ENCODE measurements around the gene FRAT1. TPM values are rescaled to one million over a fixed set of nuclear protein-coding genes. Genes with fewer than 3 reads are reported as not detected.

The FRAT1 gene
- total RNA-seq, 1 donor from 2014 or later: 4.1 TPM

DNA sequence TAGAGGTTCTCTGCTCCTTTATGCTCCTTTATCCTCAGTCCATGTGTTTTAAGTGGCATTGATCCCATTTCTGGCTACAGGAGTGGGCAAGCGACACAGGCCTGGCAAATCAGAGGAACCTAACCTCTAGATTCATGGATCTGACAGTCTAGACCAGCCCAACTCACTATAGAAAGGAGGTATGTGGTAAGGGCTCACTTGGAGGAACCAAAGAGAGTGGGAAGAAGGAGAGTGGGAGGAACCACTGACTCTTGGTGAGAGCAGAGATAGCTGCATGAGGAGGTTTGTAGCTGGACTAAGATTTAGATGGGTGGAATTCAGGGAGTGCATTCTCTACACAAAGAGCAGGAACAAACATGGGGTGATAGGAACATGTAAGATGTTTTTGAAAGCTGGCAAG, 11.6 kb upstream of the FRAT1 start:
- intact Hi-C loops (cut with micrococcal nuclease): no loop called here

DNA sequence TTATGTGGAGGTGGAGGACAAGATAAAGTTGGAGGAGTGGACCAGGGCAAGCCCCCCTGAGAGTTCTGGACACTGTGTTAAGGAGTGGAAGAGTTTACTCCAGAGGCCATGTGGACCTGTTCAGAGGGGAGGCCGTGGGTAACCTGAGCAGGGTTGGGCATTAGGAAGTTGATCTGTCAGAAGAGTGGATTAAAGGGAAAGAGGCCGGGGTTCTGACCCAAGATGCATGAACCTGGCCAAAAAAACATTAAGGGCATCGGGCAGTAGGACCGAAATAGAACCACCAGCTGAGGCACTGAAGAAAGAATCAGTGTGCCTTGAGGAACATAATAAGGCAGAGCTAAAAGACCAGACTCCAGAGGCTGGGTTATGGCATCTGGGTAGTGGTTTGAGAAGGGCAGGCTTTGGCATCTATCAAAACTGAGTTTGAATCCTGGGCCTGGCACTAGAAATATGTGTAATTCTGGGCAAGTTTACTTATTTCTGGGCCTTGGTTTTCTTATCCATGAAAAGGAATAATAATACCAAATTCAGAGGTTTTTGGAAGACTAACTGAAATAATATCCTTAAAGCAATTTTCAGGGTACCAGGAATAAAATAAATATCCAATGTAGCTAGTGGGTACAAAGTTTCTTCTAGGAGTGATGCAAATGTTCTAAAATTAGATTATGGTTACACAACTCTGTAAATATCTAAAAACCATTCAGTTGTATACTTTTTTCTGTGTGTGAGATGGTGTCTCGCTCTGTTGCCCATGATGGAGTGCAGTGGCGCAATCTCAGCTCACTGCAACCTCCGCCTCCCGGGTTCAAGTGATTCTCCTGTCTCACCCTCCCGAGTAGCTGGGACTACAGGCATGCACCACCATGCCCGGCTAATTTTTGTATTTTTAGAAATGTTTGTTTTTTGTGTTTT, 10.9 kb upstream of the FRAT1 start:
- intact Hi-C loops (cut with micrococcal nuclease): no loop called here

DNA sequence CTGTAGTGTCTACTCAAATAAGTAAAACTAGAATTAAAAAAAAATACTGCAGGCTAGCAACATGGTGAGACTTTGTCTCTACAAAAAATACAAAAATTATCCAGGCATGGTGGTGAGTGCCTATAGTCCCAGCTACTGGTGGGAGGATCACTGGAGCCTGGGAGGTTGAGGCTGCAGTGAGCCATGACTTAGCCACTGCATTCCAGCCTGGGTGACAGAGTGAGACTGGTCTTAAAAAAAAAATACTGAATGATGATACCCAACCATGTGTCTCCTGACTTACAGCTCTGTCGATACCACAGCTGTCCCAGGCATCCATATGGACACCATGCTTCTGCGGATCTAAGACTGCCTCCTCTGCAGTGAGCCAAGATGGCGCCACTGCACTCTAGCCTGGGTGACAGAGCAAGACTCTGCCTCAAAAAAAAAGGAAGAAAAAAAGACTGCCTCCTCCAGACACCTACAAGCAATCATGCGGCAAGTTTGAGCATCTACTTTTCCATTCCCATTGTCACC, 7.9 kb upstream of the FRAT1 start:
- intact Hi-C loops (cut with micrococcal nuclease): no loop called here

DNA sequence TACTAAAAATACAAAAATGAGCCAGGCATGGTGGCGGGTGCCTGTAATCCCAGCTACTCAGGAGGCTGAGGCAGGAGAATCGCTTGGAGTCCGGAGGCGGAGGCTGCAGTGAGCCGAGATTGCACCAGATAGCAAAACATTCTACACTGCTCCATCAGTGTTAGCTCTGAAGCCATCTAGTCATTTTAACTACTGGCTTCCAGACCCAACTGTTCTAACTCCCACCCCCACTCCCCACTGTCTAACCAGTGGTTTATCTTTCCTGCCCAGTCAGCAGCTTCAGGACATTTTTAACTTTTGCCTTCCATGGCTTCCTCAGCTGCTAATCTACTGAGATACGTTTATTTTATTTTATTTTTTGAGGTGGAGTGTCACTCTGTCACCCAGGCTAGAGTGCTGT, 6.2 kb upstream of the FRAT1 start:
- intact Hi-C loops (cut with micrococcal nuclease): no loop called here

DNA sequence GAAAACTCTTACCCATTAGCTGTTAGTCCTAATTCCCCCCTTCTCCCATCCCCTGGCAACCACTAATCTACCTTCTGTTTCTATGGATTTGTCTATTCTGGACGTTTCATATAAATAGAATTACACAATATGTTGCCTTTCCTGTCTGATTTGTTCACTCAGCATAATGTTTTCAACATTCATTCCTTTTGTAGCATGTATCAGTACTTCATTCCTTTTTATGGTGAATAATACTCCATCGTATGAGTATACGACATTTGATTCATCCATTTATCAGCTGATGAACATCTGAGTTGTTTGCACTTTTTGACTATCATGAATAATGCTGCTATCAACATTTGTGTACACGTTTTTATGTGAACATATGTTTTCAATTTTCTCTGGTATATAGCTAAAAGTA, 4.4 kb upstream of the FRAT1 start:
- intact Hi-C loops (cut with micrococcal nuclease): no loop called here

DNA sequence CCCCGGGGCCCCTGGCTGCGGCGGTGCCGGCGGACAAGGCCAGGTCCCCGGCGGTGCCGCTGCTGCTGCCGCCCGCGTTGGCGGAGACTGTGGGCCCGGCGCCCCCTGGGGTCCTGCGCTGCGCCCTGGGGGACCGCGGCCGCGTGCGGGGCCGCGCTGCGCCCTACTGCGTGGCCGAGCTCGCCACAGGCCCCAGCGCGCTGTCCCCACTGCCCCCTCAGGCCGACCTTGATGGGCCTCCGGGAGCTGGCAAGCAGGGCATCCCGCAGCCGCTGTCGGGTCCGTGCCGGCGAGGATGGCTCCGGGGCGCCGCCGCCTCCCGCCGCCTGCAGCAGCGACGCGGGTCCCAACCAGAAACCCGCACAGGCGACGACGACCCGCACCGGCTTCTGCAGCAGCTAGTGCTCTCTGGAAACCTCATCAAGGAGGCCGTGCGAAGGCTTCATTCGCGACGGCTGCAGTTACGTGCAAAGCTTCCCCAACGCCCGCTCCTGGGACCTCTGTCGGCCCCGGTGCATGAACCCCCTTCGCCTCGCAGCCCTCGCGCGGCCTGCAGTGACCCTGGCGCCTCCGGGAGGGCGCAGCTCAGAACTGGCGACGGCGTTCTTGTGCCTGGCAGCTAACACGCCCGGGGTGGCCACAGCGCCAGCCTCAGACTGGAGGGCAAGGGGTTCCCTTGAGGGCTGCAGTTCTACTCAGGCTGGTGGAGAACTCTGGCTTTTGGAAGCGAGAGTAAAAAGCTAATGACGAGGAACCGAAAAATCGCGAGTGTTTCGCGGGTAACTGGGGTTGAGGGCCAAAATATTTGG, 804 bp downstream of the FRAT1 start:
- intact Hi-C loops (cut with micrococcal nuclease): loop anchor here (1.0 kb wide), 3 partner anchors 14 to 178 kb away; partner anchors contain the start of genes ARHGAP19, FRAT2, MMS19 and UBTD1

DNA sequence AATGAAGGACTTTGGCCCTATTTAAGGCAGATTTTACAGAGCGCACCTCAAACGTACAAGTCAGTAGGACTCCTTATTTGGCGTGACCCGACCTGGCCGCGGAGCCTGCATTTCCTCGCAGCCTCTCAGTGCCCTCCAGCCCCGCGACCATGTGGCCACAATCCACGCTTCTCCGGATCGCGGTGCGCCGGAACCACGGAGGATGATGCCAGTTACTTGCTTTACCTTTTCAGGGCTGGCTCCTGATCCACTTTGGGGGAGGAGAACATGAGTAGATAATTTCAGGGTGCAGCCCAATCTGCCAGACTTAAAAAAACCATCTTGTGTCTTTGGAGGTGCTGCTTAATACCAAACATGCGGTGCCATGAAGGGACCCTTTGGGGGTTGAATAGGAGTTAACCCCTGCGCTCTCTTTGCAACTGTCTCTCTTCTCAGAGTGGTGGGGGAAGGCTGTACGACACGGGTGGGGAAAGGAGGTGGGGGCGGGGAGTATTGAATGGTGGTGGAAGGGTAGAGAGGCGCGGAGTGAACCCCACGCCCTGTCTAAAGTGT, 1.5 kb downstream of the FRAT1 start:
- intact Hi-C loops (cut with micrococcal nuclease): no loop called here

DNA sequence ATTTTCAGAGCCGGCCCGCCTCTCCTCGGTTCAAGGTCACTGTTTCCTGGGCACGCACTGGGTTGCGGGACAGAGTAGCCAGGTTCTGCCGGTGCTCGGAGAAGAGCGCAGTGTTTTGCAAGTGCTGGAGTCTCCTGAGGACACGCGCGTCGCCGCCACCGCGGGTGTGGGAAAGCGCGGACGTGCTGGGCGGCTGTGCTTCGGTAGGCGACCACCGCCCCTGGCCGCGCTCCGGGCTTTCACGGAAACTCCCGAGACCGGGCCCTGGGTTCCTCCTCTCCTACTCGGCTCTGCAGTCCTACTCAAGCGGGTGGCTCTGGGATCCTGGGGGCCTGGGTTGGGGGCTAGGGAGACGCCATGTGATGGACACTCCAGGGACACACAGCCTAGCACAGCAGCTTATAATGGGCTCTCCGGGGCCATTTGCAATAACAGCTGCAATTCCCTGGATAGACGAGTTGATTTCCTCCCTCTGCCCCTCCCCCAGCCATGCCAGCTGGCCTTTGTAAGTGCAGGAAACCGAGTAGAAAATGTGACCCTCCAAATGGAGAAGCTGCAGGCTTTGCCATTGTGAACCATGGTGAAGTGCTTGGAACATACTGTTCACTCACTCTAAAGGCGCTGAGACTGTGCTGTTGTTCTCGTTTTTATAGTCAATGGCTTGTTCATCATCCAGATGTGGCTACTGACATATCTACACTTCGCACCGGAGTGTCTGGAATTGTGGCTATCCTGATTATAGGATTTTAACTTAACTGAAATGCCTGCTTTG, 2.1 kb downstream of the FRAT1 start:
- intact Hi-C loops (cut with micrococcal nuclease): no loop called here

DNA sequence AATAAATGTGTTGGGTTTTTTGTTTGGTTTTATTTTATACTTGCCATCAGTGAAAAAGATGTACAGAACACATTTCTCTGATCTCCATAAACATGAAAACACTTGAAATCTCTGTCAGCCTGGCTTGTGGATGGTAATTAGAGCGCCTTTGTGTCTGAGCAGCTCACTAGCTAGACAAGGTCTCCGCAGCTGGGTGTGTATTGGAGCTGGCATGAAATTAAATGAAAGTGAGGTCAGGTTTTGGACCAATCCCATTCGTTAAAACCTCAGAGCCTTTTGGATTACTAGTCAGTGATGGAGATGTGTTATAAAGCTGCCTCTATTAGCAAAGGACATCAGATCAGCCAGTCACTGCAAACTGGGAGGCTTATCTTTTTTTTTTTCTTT, 2.7 kb downstream of the FRAT1 start:
- intact Hi-C loops (cut with micrococcal nuclease): no loop called here

DNA sequence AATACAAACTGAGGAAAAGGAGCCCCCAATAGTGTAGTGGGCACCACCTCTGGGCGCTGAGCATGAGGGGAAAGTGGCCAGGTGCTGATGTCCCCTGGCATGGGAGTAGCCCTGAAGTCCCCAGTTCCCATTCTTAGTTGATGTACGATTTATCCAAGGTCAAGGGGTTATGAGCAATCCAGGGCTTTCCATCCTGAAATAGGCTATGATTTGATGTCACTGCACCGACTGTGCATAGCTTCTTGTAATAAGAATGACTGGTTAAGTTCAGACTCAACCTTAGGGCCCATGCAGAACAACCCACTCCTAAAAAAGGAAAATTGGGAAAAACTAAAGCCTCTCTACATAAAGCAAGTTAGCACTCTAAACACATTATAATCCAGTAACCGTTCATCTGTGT, 4.4 kb downstream of the FRAT1 start:
- intact Hi-C loops (cut with micrococcal nuclease): no loop called here

DNA sequence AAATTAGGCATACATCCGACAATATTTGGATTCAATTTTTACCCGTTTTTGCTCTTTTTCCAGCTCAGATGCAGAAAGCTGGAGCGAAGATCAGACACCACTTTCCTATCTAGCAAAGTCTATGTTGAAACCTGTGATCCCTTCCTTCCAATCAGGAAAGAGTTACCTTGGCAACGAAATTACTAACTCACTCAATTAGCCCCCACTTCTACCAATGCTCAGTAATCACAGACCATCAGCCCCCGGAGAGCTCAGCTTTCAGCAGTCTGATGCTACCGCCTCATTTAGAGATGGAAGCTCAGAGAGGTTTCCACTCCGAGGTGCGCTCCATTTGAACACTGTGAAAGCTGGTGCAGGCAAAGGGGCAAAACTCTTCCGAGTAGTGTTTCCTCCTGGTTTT, 6.7 kb downstream of the FRAT1 start:
- intact Hi-C loops (cut with micrococcal nuclease): no loop called here

DNA sequence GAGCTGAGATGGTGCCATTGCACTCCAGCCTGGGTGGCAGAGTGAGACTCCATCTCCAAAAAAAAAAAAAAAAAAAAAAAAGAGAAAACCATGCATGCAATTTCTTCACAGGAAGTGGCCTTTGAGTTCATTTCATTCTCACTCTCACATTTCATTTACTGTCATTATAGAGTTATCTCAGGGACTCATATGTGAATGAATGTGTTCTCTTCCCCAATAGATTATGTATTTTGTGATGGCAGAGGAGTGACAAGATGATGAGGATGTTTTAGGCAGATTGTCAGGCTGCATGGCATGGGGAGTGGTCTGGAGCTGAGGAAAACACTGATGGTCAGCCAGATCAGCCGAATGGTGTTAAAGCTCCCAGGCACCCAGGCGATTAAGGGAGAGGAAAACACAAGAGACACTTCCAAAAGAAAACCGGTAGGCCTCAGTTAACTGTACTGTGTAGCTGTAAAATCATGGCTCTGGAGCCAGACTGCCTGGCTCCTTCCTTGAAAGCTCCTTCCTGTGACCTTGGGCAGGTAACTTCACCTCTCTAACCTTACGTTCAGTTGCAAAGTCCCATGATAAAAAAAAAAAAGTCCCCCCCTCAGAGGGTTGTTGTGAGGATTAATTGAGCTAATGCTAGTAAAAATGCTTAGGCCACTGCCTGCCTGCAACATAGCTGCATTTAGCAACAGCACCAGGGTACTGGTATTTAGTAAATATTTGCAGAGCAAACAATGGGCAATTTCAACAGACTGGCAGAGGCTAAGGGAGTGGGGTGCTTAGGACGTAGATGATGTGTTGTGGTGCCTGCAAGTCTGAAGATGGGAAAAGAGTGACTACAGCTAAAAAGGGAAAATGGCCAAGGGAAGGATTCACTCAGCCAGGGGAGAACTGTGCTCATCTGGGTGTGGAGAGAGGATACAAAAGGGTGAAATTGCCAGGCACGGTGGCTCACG, 8.6 kb downstream of the FRAT1 start:
- intact Hi-C loops (cut with micrococcal nuclease): no loop called here

DNA sequence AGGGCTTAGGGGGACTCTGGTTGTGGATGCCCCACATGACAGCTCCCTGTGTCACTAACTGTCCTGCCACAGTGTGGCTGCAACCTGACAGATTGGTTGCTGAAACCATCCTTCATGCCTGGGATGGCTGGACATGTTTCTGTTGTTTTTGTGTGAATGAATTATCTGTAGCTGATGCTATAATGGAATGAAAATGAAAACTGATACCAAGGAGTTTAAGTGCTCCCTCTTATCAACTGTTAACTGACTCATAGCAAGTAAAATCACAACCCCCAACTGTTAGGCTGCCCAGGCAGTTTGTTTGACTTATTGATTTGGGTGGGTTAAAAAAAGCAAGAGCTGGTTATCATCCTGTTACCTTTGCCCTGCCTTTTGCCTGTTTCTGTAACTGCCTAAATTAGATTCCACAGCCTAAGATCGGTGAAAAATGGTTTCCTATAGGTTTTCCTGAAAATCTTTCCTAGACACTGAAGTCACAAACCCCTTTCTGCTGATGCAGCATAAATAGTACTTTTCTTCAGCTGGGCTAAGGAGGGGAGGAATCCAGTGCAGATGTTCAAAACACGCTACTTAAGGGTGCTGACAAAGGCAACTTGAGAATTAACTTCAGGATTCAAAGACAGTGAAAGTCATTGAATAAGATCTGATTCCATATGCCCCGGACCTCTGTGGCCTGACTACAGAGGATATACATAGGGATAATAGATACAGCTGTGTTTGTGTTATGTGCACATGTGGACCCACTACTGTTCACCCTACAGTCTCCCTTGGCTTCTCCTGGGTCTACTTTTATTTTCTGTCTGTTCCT, 9.8 kb downstream of the FRAT1 start:
- intact Hi-C loops (cut with micrococcal nuclease): no loop called here

DNA sequence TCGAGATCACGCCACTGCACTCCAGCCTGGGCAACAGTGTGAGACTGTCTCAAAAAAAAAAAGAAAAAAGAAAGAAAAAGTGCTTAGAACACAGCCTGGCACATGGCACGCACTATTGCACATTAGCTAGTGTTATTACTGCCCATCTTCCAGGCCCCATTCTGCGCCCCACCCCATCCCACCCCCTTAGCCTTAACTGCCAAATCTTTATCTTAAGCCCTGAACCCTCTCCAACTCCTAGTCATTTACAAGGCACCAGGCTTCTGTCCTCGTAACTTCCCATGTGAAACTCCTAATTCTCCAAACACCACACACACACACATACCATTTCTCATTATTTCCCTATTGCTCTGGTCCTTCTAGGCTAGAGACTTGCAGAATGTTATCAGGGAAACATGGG, 10.7 kb downstream of the FRAT1 start:
- intact Hi-C loops (cut with micrococcal nuclease): loop anchor here (5.0 to 10.0 kb wide), 3 partner anchors 52 to 805 kb away; partner anchors contain the start of genes LCOR and R3HCC1L

DNA sequence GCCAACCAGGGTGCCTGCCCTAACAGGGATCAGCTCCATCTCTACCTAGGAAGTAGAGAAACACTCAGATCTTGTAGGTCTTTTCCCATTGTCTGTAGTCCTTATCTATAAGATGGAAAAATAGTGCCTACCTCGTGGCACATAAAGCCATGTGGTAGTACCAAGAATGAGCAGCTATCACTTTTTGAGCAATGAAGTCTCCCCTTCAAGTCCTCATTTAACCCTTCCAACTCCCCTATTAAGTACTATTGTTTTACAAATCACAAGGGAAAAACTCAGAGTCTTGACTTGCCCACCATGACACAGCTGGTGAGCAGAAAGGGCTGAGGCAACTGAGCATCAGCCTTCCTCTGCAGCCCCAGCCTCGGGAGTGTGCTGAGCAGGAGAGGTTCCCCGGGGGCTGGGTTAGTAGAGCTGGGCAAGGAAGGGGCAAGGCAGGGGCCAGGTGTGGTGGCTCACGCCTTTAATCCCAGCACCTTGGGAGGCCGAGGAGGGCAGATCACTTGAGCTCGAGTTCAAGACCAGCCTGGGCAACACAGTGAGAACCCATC, 12.2 kb downstream of the FRAT1 start:
- intact Hi-C loops (cut with micrococcal nuclease): loop anchor here (5.0 to 10.0 kb wide), 3 partner anchors 54 to 804 kb away; partner anchors contain the start of genes LCOR and R3HCC1L

DNA sequence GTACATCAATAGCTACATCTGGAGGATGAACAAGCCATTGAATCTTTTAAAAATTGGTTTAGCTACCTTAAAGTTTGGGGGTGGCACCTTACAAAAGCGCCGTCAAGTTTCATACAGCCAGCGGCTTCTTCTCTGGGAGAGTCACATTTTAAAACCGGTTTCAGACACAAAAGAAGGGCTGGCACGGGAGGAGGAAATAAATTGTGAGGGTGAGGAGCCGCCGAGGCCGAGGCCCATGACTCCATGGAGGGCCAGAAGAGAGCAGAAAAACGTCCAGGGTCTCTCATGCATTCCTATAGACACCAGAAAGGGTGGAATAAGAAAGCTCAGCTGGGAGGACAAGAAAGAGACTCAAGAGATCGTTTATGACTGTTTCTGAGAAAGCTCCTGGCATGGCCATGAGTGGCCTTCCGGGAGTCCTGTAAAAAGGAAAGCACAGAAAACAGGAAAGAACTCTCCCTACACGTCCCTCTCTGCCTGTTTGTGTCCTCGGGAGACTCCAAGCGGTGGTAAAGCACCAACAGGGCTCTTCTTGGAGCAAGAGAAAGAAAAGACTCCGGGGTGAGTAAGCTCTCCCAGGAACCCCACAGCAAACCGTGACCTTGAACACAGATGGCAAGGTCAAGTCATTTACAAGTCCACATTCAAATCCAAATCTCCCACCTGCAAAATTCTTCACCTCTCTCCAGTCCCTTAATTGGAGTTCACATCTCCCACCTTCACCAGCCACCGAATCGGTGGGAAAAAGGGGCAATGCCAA, 13.7 kb downstream of the FRAT1 start:
- intact Hi-C loops (cut with micrococcal nuclease): loop anchor here (5.0 to 10.0 kb wide), 3 partner anchors 55 to 802 kb away; partner anchors contain the start of genes LCOR and R3HCC1L

DNA sequence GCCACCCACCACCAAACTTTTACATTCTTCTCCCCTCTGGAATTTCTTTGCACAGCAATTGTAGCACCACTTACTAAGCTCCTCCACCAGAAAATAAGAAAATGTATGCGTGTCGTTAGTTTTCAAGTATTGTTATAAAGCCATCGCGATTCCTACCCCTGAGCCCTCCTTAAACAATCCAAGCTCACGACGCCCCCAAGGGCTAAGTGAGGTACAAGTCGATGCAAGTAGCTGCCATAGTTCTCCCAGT, 14.2 kb downstream of the FRAT1 start:
- intact Hi-C loops (cut with micrococcal nuclease): loop anchor here (5.0 to 10.0 kb wide), 3 partner anchors 56 to 802 kb away; partner anchors contain the start of genes LCOR and R3HCC1L
